Fibroblast of skin of back (primary cell): ENCODE data around the gene PRMT7.

ENCODE experiments used
- DNase-seq: peaks from one replicate; pipeline ENCODE4 v3.0.0-alpha.2; 2013

Gene PRMT7

DNA sequence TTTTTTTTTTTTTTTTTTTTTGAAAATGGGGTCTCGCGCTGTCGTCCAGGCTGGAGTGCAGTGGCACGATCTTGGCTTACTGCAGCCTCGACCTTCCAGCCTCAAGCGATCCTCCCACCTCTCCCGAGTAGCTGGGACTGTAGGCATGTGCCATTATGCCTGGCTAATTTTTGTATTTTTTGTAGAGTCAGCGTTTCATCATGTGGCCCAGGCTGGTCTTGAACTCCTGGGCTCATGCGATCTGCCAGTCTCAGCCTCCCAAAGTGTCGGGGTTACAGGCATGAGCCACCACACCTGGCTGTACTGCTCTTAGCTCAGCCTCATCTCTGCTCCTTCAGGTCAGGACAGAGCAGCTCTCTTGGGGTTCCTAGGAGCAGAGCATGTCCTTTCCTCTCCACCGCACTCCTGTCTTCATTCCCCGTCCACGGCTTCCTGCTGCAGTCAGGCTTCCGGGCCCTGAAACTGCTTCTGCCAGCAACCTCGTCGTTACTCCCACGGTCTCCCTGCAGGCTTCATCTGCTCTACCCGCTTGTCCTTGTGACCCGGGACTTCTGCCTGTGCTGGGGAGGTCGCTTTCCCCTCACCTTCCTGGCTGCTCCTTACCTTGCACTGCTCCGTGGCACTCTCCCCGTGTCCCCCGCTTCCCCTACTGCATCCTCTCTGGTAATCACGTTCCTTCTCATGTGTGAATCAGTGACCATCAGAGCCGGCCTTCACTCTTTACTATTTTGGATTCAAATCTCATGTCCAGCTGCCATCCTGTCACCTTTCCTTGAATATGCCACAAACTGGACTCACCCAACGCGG is 38.0 kb downstream of the PRMT7 start:
- DNase-seq = no peak

DNA sequence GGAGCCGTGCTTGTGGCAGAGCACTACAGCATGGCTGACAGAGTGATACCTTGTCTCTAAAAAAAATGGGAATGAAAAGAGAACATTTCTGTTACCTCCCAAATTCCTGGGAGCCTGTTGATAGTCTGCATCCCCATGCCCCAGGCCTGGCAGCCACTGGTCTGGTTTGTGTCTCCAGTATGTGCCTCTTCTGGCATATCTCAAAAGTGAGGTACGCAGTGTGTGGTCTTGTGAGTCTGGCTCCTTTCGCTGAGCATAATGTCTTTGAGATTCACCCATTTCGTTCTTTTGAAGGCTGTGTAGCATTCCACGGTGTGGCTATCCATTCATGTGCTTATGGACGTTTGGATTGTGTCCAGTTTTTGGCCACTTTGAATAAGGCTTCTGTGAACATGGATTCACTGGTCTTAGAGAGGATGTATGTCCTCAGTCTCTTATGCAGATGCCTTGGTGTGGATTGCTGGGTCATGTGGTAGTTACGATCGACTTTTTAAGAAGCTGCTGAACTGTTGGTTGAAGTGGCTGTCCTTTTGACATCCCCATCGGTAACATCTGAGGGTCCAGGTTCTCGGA is 39.1 kb downstream of the PRMT7 start:
- DNase-seq = no peak

DNA sequence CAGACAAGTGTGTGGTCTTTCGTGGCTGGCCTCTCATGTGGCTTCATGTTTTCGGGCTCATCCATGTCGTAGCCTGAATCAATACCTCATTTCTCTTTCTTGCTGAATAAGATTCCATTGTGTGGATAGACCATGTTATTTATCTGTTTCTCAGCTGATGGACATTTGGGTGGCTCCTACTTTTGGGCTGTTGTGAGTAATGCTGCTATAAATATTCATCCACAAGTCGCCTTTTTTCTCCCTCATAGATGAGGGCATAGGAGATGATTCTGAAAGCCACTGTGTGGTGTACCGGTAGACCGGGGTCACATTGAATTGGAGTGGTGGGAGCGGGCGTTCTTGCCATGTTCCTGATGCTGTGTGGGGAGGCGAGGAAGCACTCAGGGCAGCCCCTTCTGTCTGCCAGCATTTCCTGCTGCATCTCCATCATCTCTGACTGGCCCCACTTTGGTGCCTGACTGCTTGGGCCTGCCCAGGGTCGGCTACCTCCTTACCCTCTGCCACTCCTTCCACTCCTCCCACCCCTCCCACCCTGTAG is 40.1 kb downstream of the PRMT7 start:
- DNase-seq = no peak

DNA sequence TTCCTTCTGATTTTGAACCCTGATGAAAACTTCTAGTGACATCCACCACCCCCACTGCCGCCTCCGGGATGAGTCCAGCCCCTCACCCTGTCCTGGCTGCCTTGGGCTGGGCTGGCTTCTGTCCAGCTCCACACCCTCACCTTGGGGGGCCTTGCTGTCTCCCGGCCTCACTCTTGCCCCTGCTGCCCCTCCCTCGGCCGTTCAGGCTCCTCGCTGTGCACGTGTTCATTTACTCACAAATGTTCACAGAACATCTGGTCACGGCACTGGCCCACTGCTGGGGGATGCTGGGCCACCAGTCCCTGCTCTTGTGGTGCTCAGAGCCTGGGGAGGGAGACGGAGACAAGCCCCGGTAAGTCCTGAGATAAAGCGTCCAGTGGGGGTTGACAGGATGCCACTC is 40.6 kb downstream of the PRMT7 start:
- no peak for DNase-seq

DNA sequence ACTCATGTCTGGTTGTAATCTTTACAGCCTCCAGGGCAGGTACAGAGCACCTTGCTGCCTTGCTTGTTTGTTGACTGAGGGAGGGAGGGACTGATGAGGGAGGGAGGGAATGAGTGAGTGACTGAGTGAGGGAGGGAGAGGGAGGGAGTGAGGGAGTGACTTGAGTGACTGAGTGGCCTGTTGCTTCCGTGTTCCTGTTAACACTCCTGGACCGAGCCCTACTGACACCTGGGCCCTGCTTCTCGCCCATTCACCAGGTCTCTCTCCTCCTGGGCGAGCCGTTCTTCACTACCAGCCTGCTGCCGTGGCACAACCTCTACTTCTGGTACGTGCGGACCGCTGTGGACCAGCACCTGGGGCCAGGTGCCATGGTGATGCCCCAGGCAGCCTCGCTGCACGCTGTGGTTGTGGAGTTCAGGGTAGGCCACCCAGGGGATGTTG is 41.2 kb downstream of the PRMT7 start:
- DNase-seq = no peak

DNA sequence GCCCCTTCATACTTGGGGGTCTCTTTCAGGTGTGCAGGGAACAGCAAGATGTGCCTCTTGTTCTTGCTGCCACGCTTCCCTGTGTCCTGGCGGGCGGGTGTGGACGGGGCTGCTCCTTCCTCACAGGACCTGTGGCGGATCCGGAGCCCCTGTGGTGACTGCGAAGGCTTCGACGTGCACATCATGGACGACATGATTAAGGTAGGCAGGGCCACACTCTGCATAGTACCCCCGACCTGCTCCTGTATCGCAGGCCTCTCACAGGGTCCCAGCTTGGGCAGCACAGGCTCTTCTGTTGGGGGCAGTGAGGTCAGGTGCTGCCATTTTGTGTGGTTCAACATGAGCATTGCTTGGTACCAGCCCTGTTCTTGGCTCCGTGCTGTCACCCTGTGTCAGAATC is 42.5 kb downstream of the PRMT7 start:
- no peak for DNase-seq

DNA sequence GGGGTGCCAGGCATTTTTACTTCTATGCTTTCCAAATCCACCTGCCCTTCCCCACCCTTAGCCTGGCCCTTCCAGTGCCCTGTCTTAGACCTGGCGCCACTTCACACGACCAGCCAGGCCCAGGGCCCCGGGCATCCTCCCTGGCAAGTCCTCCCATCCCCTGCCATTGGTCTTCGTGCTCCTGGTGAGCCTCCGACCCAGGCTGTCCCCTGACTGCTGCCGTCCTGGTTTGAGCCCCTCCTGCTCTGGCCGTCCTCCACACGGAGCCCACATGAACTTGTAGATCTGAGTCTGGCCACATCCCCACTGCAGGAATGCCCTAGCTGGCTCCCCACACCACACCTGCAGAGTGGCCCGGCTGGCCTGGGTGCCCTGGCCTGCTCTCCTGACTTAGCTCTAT is 44.0 kb downstream of the PRMT7 start:
- DNase-seq = no peak

DNA sequence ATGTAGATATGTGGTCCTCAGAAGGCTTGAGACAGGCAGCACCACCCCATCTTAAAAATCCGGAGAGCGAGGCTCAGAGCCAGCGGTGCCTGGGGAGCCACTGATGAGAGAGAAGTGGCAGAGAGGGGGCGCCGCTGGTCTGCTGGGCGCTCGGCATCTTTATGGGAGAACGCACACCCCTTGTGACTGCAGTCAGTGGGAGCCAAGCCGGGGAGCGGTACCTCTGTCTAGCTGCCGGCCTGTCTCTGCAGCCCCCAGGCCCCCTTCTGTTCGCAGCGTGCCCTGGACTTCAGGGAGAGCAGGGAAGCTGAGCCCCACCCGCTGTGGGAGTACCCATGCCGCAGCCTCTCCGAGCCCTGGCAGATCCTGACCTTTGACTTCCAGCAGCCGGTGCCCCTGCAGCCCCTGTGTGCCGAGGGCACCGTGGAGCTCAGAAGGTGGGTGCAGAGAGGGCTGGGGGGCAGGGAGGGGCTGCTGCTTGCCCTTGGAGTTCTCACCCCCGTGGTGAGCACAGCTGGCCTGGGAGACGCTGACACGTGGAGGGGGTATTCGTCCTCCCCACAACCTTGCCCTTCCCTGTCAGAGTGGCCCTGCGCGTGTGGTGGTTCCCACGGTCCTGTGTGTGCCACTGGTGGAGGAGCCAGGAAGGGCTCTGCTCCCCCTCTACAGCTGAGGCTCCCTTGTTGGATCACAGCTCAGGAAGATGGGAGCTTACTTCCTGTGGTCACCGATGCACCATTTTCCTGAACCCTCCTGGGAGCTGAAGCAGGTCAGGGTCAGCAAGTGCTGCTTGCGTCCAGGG is 44.8 kb downstream of the PRMT7 start:
- DNase-seq = no peak

DNA sequence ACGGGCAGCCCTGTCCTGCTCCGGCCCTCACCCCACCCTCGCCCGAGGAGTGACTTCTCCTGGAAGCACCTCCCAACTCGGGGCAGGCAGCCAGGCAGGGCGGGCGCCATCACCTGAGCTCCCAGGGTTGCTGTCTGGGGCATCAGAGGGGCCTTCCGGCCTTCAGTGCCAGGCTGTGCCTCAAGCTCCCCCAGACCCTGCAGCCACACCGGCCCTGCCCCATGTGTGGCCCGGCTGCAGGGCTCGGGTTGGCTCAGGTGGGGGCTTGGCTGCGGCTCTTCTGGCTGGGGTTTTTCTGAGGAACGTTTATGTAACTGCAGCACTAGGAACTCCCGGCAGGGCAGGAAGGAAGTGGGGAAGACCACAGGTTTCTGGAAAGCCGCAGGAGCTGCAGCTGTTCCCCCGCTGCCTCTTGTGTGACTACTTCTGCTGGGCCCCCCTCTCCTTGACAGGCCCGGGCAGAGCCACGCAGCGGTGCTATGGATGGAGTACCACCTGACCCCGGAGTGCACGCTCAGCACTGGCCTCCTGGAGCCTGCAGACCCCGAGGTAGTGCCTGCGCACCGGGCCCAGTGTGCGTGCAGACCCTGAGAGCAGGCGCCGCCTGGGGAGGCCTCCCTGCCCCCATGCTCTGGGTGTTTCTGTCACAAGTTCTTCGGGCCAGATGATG is 45.6 kb downstream of the PRMT7 start:
- DNase-seq = no peak

DNA sequence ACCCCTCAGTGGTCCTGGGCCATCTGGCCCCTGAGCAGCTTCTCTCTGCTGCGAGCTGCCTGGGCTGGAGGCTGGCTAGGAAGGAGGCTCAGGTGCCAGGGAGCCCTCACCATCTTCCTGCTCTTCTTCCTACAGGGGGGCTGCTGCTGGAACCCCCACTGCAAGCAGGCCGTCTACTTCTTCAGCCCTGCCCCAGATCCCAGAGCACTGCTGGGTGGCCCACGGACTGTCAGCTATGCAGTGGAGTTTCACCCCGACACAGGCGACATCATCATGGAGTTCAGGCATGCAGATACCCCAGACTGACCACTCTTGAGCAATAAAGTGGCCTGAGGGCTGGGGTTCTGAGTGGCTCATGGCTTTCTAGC is 46.1 kb downstream of the PRMT7 start:
- DNase-seq = no peak

DNA sequence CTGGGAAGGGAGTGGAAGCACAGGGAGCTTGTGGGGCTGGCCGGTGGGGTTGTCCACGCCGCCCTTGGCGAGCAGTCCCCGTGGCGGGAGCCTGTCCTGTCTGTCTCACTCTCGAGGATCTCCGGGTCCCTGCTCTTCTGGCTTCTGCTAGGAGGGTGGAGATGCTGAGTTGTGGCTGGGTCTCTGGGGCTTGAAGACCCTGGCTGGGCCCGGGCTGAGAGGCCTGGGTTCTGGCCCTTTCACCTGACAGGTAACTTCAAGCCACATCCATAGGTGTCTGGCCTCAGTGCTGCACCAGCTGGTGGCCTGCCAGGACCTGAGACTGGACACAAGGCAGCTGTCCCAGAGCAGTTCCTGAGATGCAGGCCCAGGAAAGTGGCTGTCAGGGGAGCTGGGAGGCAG is 46.7 kb downstream of the PRMT7 start:
- no peak for DNase-seq

DNA sequence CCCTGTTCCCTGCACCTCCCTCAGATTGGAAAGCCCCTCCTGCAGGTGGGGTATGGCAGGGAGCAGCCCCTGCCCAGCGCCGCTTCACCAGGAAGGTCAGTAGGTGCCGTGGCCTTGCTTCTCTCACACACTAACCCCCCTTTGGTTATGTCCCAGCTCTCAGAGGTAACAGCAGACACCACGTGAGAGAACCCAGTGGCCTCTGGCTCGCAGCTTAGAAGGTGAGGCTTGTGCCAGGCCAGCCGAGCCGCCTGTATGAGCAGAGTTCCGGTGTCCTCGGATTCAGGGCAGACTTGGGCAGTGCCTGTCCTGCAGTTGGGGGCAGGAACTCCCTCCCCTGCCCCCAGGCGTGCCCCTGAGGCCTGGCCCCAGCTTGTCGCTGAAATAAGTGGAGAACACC is 47.1 kb downstream of the PRMT7 start:
- no peak for DNase-seq

DNA sequence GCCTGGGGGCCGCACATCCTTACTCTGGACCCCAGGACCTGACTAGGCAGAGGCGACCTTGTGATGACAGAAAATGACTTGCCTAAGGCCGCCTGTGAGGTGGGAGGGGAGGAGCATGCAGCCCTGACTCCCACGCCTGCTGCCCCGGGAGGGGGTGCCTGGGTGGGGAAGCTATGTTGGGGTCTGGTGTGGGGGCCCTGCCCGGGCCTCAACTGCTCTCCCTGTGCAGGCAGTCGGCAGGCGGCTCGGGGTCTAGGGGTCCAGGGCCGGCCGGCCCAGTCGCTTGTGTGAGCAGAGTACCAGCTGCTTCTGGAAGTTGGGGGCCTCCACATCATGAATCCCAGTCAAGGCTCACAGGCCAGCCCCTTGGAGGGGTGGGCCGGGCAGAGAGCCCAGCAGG is 48.1 kb downstream of the PRMT7 start:
- DNase-seq = no peak

DNA sequence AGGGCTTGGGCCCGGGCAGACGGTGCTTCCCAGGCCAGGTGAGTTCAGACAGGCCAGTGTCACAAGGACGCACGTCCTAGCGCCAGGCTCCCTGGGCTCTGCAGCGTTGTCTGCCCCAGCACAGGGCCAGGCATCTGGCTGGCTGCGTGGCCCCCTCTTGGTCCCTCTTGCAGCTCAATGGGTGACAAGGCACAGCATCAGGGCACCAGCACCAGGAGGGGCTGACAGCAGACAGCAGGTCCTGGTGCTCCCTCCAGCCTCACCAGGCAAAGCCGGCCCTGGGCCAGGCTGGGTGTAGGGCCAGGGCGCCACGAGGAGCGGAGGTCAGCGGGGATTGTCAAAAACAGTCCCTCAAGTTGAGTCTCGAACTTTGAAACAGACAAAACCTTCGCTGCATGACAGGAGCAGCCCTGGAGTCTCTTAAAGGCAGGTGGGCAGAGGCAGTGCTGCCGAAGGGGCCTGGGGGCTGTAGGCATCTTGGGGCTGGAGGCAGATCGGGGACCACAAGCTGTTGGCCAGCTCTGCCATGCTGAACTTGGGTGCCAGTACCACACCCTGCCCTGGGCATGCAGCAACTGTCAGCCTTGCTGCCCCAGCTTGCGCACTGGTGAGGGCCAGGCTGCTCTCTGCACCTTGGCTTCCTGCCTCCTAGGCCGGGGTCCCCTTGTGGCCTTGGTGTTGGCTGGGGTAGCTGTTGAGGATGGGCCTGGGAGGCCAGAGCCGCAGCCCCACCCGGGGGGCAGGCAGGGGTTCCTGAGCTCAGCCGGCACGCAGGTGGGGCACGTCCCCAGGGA is 48.8 kb downstream of the PRMT7 start:
- no peak for DNase-seq

DNA sequence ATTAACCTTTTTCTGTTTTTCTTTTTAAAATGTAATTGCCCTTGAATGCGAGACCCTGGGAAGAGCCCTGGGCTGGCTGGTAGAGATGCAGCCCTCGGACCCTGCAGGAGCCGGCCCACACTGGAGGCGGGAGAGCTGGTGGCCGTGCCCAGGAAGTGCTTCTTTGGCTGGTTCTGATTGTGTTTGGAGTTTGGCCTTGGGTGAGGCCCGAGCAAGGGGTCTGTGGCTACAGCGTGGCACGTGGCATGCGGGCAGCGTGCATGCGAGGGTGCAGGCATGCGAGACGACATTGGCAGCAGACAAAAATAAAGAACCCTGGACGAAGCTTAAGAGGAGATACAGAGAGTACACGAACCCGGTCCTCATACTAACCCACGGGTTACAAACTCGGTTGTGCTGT is 49.7 kb downstream of the PRMT7 start:
- no peak for DNase-seq

DNA sequence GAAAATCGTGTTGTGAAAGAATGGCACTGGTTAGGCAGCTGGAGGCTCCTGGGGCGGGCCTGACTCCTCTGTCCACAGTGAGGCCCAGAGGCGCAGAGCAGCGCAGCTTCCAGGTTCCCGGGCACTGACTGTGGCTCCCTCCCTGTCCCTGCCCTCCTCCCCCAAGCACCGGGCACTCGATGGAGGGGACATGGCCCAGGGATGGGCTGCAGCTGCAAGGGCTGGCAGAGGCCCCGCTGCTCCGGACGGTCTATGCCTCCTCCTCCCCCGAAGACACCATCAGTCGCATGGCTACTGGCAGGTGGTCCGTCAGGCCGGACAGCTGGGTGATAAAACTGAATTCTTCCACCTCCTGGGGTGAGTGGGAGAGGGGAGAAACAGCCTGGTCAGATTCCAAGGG is 50.1 kb downstream of the PRMT7 start:
- no peak for DNase-seq

DNA sequence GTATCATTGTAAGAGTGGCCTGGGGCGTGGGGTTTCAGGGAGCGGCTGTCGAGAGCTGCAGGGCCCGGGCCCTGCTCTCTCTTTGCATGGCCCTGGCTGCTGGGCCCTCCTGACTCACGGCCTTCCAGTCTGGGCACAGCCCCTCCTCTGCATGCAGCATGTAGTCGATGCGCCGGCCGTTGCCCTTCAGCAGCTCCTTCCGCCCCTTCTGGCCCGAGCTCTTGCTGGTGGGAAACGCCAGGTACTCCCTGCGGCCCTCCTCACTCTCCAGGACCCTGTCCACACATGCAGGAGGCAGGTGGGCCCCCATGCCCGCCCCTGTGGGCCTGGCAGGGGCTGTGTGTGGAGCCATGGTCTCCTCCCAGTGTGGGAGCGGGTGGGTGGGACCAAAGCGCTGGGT is 50.7 kb downstream of the PRMT7 start:
- no peak for DNase-seq

DNA sequence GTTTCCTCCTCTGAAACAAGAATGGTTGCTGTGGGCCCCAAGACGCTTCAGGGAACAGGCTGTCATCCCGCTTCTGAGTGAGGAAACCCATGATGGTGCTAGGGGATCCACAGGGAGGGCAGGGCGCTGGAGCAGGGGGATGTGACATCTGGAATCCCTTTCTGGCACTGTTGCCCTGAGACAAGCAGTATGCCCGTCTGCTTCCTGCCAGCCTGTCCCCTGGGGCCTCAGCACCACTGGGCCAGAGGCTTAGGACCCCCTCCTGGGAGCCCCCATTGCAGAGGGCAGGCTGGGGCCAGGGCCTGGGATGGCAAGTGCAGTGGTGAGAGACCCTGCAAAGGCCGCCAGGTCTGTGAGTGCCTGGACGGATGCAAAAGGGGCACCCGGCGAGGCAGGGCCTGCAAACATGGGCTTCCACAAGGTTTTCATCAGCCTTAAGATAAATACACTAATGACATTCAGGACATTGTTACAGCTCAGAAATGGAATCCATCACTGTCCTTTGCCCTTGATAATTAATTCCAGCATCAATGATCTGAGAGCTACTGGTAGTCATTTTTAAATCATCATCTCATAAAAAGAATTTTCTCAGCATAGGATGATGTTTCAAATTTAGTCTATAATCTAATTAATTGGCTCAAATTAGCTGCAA is 51.6 kb downstream of the PRMT7 start:
- no peak for DNase-seq

DNA sequence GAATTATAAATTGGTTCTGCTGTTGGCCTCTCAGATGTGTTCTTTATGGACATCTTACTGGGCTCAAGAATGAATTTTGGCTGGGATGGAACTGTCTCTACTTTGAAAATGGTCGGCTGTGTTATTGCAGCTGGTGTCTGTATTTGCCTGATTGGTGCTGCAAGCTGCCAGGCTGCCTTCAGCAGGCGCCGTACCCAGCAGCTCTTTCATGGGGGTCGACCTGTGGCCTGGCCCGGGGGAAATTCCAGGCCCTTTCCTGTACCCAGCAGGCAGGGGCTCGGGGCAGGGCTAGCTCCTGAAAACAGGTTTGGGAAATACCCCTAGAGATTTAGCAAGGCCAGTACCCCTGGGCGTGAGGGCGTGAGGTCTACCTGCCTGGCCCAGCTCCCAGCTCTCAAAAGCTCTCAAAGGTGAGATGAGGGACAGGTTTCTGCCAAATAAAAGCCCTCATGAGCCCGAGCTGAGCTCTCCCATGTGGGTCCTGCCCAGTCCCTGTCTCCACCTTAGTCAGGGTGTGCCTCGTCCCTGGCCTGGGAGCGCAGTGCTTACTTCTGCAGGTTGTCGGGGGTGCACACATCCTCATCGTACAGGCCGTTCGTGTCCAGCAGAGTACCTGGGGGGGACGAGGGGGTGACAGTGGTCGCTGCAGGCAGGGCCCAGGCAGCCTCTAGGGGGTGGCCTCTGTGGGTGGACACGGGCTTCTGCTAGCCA is 52.3 kb downstream of the PRMT7 start:
- no peak for DNase-seq

DNA sequence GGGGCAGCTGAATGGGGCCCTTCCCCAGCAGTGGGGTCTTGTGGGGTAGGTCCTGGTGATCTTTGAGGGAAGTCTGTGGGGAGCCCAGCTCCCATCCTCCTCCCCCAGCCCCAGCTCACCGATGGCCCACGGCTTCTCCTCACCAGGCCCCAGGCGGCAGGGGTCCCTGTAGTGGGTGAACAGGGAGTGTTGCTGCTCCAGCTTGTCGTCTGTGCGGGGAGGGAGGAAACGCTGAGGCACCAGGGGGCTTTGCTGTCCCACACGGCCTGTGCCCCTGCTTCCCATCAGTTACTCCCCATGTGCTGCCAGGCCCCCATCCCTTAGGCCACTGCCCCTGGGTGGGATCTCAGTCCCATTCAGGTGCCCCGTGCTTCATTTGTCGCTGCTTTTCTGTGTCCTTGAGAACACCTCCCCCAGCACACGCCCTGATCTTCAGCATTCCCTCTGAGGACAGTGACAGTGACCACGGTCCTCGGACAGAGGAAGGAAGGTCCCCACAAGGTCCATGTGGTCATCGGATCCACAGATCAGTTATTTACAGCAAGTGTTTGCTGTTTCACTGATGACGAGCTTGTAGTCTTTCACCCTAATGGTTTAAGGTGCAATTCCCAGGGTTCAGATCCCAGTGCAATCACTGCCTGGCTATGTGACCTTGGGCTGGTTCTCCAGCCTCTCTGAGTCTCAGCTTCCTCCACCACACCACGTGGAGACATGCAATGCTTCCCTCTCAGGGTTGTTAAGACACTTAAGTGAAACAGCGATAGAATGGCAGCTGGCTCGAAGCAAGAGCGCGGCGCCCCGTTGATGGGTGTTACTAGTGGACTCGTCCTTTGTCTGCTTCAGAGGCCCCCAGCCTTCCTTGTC is 53.1 kb downstream of the PRMT7 start:
- DNase-seq = no peak
